ENCODE data around the gene KCNQ4.

The KCNQ4 gene

DNA sequence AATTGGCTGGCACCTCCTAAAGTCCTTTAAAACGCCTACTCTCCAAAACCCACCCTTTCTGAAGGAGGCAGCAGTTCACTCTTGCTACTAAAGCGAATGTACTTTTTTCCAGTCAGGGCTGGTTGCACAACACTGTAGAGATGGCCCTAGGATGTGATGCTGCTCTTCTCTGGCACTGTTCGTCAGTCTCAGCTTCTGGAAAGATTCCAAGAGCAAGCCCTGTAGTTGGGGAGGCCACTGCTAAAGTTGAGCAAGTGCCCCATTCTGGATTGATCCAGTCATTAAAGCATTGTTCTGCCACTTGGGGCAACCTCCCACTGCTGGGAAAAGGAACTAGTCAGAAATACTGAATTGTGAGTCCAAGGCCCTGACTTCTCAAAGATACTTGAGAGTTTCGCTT, 28.5 kb upstream of the KCNQ4 start:
- no peak overlapping the region for H3K27ac ChIP-seq (ENCODE audit: low read depth, low read length, poor library complexity, severe bottlenecking)
- H2AFZ ChIP-seq (ENCODE audit: low read length) = no peak overlapping the region
- peaks cover 100% of the 10 kb centered on the region for H3K36me3 ChIP-seq (ENCODE audit: insufficient read depth, low read length)

DNA sequence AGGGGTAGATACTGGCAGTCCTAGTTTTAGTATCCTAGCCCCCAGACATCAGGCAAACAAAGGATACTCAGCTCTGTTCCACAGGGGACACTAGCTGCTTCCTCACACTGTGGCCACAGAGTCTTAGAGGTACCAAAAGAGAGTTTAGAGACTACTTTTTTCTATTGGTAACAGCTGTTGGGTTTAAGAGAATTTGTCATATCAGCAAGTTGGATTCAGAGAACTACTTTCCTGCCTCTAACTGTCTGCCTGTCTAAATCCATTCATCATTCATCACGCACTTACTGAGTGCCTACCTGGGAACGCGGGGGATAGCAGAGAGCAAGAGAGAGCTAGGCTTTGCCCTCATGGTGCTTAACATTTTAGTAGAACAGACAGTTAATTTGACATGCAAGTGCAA, 27.1 kb upstream of the KCNQ4 start:
- Histone ChIP-seq H4K20me1 (ENCODE audit: insufficient read depth, low read length) (no peaks in the 10 kb centered on the region), H2AFZ (ENCODE audit: low read length) (no peak overlapping the region), H3F3A (ENCODE audit: insufficient read depth, low read length) (no peaks in the 10 kb centered on the region), H3K79me2 (ENCODE audit: insufficient read depth, low read length) (no peaks in the 10 kb centered on the region), H3K36me3 (ENCODE audit: insufficient read depth, low read length) (peaks cover 98% of the 10 kb centered on the region), H3K4me1 (ENCODE audit: insufficient read depth, low read length, severe bottlenecking) (no peaks in the 10 kb centered on the region), H3K9me3 (ENCODE audit: low read length) (no peaks in the 10 kb centered on the region), H3K4me3 (ENCODE audit: low read depth, low read length, poor library complexity, severe bottlenecking) (no peak overlapping the region), H3K4me2 (ENCODE audit: low read length) (no peak overlapping the region), H3K27ac (ENCODE audit: low read depth, low read length, poor library complexity, severe bottlenecking) (no peak overlapping the region), H3K27me3 (ENCODE audit: insufficient read depth, low read length) (no peaks in the 10 kb centered on the region), H3K9me2 (ENCODE audit: low read depth, low read length) (no peaks in the 10 kb centered on the region), H3K9ac (ENCODE audit: low read length) (no peak overlapping the region)
- TF ChIP-seq, protein P1, sequence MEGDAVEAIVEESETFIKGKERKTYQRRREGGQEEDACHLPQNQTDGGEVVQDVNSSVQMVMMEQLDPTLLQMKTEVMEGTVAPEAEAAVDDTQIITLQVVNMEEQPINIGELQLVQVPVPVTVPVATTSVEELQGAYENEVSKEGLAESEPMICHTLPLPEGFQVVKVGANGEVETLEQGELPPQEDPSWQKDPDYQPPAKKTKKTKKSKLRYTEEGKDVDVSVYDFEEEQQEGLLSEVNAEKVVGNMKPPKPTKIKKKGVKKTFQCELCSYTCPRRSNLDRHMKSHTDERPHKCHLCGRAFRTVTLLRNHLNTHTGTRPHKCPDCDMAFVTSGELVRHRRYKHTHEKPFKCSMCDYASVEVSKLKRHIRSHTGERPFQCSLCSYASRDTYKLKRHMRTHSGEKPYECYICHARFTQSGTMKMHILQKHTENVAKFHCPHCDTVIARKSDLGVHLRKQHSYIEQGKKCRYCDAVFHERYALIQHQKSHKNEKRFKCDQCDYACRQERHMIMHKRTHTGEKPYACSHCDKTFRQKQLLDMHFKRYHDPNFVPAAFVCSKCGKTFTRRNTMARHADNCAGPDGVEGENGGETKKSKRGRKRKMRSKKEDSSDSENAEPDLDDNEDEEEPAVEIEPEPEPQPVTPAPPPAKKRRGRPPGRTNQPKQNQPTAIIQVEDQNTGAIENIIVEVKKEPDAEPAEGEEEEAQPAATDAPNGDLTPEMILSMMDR (IDR thresholded peaks at IDR 0.05; ENCODE audit: low read length) = no peak
- TF ChIP-seq EZH2 (IDR thresholded peaks at IDR 0.05; ENCODE audit: borderline replicate concordance, low read length) = no peak

More for the DNA sequence above, 28.5 kb upstream of the KCNQ4 start:
- no peak overlapping the region for H3K4me3 ChIP-seq (ENCODE audit: low read depth, low read length, poor library complexity, severe bottlenecking)
- no peaks in the 10 kb centered on the region for H3F3A ChIP-seq (ENCODE audit: insufficient read depth, low read length)
- no peak overlapping the region for H3K4me2 ChIP-seq (ENCODE audit: low read length)
- H3K79me2 ChIP-seq (ENCODE audit: insufficient read depth, low read length) = no peaks in the 10 kb centered on the region
- H3K4me1 ChIP-seq (ENCODE audit: insufficient read depth, low read length, severe bottlenecking) = no peaks in the 10 kb centered on the region
- H4K20me1 ChIP-seq (ENCODE audit: insufficient read depth, low read length) = no peaks in the 10 kb centered on the region
- no peaks in the 10 kb centered on the region for H3K9me2 ChIP-seq (ENCODE audit: low read depth, low read length)
- H3K27me3 ChIP-seq (ENCODE audit: insufficient read depth, low read length) = no peaks in the 10 kb centered on the region
- H3K9me3 ChIP-seq (ENCODE audit: low read length) = no peaks in the 10 kb centered on the region
- no peak overlapping the region for H3K9ac ChIP-seq (ENCODE audit: low read length)
- no peak for TF ChIP-seq EZH2 (IDR thresholded peaks at IDR 0.05; ENCODE audit: borderline replicate concordance, low read length)
- TF ChIP-seq, protein P1 (IDR thresholded peaks at IDR 0.05; ENCODE audit: low read length) = no peak

DNA sequence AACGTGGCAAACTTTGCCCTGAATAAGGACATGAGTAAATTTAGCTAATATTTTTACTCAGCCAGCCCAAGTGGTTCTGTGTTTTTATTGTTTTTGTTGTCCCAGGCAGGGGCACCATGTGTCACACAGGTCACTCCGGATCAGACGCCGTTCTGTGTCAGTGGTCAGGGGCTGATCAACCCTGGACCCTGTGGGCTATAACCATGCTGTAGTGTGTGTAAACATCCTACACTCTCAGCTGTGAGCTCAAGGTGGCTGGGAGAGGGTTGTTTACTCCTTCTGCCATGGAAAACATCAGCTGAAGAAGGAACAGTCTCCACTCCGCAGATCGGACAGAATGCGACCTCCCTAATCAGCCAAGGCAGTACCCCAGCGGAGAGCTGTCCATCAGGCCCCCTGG, 26.5 kb upstream of the KCNQ4 start:
- H2AFZ ChIP-seq (ENCODE audit: low read length) = no peak overlapping the region
- H3K27ac ChIP-seq (ENCODE audit: low read depth, low read length, poor library complexity, severe bottlenecking) = no peak overlapping the region
- no peaks in the 10 kb centered on the region for H3K9me2 ChIP-seq (ENCODE audit: low read depth, low read length)
- TF ChIP-seq, protein P1 (IDR thresholded peaks at IDR 0.05; ENCODE audit: low read length) = no peak
- TF ChIP-seq EZH2 (IDR thresholded peaks at IDR 0.05; ENCODE audit: borderline replicate concordance, low read length) = no peak
- no peaks in the 10 kb centered on the region for H3F3A ChIP-seq (ENCODE audit: insufficient read depth, low read length)
- H3K27me3 ChIP-seq (ENCODE audit: insufficient read depth, low read length) = no peaks in the 10 kb centered on the region
- peaks cover 98% of the 10 kb centered on the region for H3K36me3 ChIP-seq (ENCODE audit: insufficient read depth, low read length)
- H3K4me2 ChIP-seq (ENCODE audit: low read length) = no peak overlapping the region
- no peak overlapping the region for H3K9ac ChIP-seq (ENCODE audit: low read length)
- H4K20me1 ChIP-seq (ENCODE audit: insufficient read depth, low read length) = no peaks in the 10 kb centered on the region
- H3K79me2 ChIP-seq (ENCODE audit: insufficient read depth, low read length) = no peaks in the 10 kb centered on the region
- no peaks in the 10 kb centered on the region for H3K4me1 ChIP-seq (ENCODE audit: insufficient read depth, low read length, severe bottlenecking)
- H3K4me3 ChIP-seq (ENCODE audit: low read depth, low read length, poor library complexity, severe bottlenecking) = no peak overlapping the region
- H3K9me3 ChIP-seq (ENCODE audit: low read length) = no peaks in the 10 kb centered on the region
